Vagina (tissue), 2 donors: ENCODE results near the gene ASAP3.

Source experiments
- POLR2AphosphoS5 ChIP-seq, 2 donors: sonication (generic); formaldehyde crosslinking; IDR thresholded peaks; one replicate each; pipeline ENCODE4 v1.9.0; 2017; ENCODE audit warnings: antibody characterized with exemption in 2 of 2, mild to moderate bottlenecking in 2 of 2, low read depth in 1 of 2; ENCODE audit not compliant: insufficient read depth in 1 of 2
- TF ChIP-seq, protein P1 (sequence below), 3 experiments: fragments of 450-650 bp in 2 of 3; fragments of 200-600 bp in 1 of 3; sonication (generic) in 1 of 3; IDR thresholded peaks; one replicate each; pipeline ENCODE4 v1.5.1; 2017 to 2019; ENCODE audit warnings: antibody characterized with exemption in 3 of 3, mild to moderate bottlenecking in 2 of 3, moderate library complexity in 2 of 3

DNA sequence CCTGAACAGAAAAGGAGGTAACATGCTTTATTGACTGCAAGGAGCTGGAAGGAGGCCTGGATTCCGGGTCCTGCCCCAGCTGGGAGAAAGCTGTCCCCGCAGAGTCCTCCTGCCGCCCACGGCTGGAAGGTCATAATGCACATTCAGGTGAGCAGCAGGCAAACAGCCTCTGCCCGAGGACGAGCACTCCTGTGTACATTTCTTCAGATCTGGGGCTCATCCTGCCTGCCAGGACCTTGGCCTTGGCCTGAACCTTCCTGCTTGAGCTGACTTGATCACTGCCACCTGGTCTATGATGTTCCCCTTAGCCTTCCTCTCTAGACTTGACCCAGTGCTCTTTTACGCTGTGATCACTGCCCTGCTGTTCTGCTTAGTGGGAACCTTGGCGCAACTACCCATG is 96.5 kb downstream of the ASAP3 start:
- TF ChIP-seq, protein P1, sequence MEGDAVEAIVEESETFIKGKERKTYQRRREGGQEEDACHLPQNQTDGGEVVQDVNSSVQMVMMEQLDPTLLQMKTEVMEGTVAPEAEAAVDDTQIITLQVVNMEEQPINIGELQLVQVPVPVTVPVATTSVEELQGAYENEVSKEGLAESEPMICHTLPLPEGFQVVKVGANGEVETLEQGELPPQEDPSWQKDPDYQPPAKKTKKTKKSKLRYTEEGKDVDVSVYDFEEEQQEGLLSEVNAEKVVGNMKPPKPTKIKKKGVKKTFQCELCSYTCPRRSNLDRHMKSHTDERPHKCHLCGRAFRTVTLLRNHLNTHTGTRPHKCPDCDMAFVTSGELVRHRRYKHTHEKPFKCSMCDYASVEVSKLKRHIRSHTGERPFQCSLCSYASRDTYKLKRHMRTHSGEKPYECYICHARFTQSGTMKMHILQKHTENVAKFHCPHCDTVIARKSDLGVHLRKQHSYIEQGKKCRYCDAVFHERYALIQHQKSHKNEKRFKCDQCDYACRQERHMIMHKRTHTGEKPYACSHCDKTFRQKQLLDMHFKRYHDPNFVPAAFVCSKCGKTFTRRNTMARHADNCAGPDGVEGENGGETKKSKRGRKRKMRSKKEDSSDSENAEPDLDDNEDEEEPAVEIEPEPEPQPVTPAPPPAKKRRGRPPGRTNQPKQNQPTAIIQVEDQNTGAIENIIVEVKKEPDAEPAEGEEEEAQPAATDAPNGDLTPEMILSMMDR (IDR thresholded peaks at IDR 0.05): no peak
- no peak for TF ChIP-seq POLR2AphosphoS5 (IDR thresholded peaks at IDR 0.05; ENCODE audit: insufficient read depth in 1 of 2, low read depth in 1 of 2)
